NCI-H524 (cell line): ENCODE results near the gene MRPL27.
"Not testable (repeated sequence)": the region's sequence is repeated elsewhere in the genome, so short reads cannot be mapped to it uniquely, and the experiment has no call there.

Experiments
- DNase-seq, 2 experiments: peaks; one replicate each; lab custom pipeline; 2025; lab: John Stamatoyannopoulos, UW

Gene MRPL27

GRCh38 chr17:50372758-50373556 lies at the start of gene MRPL27, which contains the start of gene EME1:
MRPL27 (minus strand) TSS chr17:50373184; CDS start chr17:50373170, 14 bp downstream.
EME1 (plus strand) TSS chr17:50373229; CDS start chr17:50375209, 1,980 bp downstream.
- DNase-seq, result peak; percentile 92 to 95

- no peak for DNase-seq
These were observed 49.8 kb upstream of the MRPL27 start for GRCh38 chr17:50422738-50423137.

- DNase-seq, result no peak
These were observed 48.5 kb upstream of the MRPL27 start for GRCh38 chr17:50421308-50422051.

- DNase-seq, result no peak
These were observed 47.6 kb upstream of the MRPL27 start for GRCh38 chr17:50420419-50421112.

- DNase-seq, result not testable (repeated sequence)
These were observed 46.6 kb upstream of the MRPL27 start for GRCh38 chr17:50419577-50419976.

- no peak for DNase-seq
These were observed 41.8 kb upstream of the MRPL27 start for GRCh38 chr17:50414808-50415207.

- no peak for DNase-seq
These were observed 39.3 kb upstream of the MRPL27 start for GRCh38 chr17:50412188-50412732.

GRCh38 chr17:50407921-50408320 lies 34.9 kb upstream of the MRPL27 start:
- no peak for DNase-seq

- no peak for DNase-seq
These were observed 33.6 kb upstream of the MRPL27 start for GRCh38 chr17:50406578-50406977.

- not testable (repeated sequence) for DNase-seq
These were observed 32.4 kb upstream of the MRPL27 start for GRCh38 chr17:50405351-50405750.

- not testable (repeated sequence) for DNase-seq
These were observed 26.6 kb upstream of the MRPL27 start for GRCh38 chr17:50399591-50399990.

- DNase-seq, result not testable (repeated sequence)
These were observed 25.7 kb upstream of the MRPL27 start for GRCh38 chr17:50398672-50399071.

- DNase-seq, result no peak
These were observed 24.9 kb upstream of the MRPL27 start for GRCh38 chr17:50397919-50398285.

- DNase-seq, result peak; percentile 48 to 78
These were observed 24.3 kb upstream of the MRPL27 start, which contains the start of gene LRRC59 for GRCh38 chr17:50397111-50397918. LRRC59 (minus strand) TSS chr17:50397523; CDS start chr17:50397317, 206 bp downstream.

- DNase-seq, result peak in 1 of 2 experiments; percentile 13
These were observed 23.5 kb upstream of the MRPL27 start for GRCh38 chr17:50396261-50397110.

GRCh38 chr17:50394711-50395110 lies 21.7 kb upstream of the MRPL27 start:
- DNase-seq, result no peak

- DNase-seq, result no peak
These were observed 20.7 kb upstream of the MRPL27 start for GRCh38 chr17:50393700-50394099.

- DNase-seq, result no peak
These were observed 19.6 kb upstream of the MRPL27 start for GRCh38 chr17:50392621-50393020.

GRCh38 chr17:50389534-50389933 lies 16.6 kb upstream of the MRPL27 start:
- DNase-seq, result no peak

- DNase-seq, result no peak
These were observed 15.7 kb upstream of the MRPL27 start for GRCh38 chr17:50388728-50389127.
